Left ventricle myocardium inferior (tissue), 1 donor: Measurements from ENCODE around the gene ANAPC7. TPM values are rescaled to one million over a fixed set of nuclear protein-coding genes. Genes with fewer than 3 reads are reported as not detected.
"Not testable (repeated sequence)": the region's sequence is repeated elsewhere in the genome, so short reads cannot be mapped to it uniquely, and the experiment has no call there.

Experiments
- DNase-seq: peaks from one replicate; pipeline ENCODE4 v3.0.0-alpha.2; 2020
- H3K27ac ChIP-seq: fragments of 200-600 bp; replicated peaks from 2 replicates; pipeline ENCODE4 v1.8.0; 2021
- H3K27me3 ChIP-seq: fragments of 200-600 bp; 2 replicates; pipeline ENCODE4 v1.8.0; 2021; ENCODE audit warnings: low read depth
- H3K36me3 ChIP-seq: fragments of 200-600 bp; 2 replicates; pipeline ENCODE4 v1.8.0; 2021
- H3K4me1 ChIP-seq: fragments of 200-600 bp; 2 replicates; pipeline ENCODE4 v1.8.0; 2021
- H3K4me3 ChIP-seq: fragments of 200-600 bp; 2 replicates; pipeline ENCODE4 v1.8.0; 2021; ENCODE audit warnings: mild to moderate bottlenecking, moderate library complexity
- H3K9me3 ChIP-seq: fragments of 200-600 bp; replicated peaks from 2 replicates; pipeline ENCODE4 v1.8.0; 2021
- CTCF ChIP-seq: fragments of 200-600 bp; IDR thresholded peaks from 2 replicates; pipeline ENCODE4 v1.8.0; 2021; ENCODE audit warnings: antibody characterized with exemption, mild to moderate bottlenecking, borderline replicate concordance
- intact Hi-C: fragments of 100-400 bp; cut with micrococcal nuclease; formaldehyde crosslinking; loops from one replicate; pipeline ENCODE4 v1.11.0; 2022
- total RNA-seq: library from RNA; stranded (reverse); fragmentation: NEBNext Ultra II Directional; extraction: Animal tissue kit (Norgen Biotek cat#: 25700); gene quantifications from one replicate; pipeline ENCODE4 v1.2.1, GENCODE V29; 2021
- donor health status: DM: no; HTN: yes; CAD: no; lungs with severe emphysema.

Gene ANAPC7
- total RNA-seq, 1 donor from 2014 or later, result 32.0 TPM

- H3K4me3 ChIP-seq, result no peak overlapping the region
- H3K27ac ChIP-seq, result no peak overlapping the region
- DNase-seq, result no peak
- intact Hi-C loops, result no loop called here
- peaks cover 100% of the 10 kb centered on the region for H3K36me3 ChIP-seq
- H3K27me3 ChIP-seq, result no peaks in the 10 kb centered on the region
- H3K9me3 ChIP-seq, result no peaks in the 10 kb centered on the region
- H3K4me1 ChIP-seq, result peaks cover 37% of the 10 kb centered on the region
- no peak for TF ChIP-seq CTCF
Measured at GRCh38 chr12:110343114-110343513, 60.4 kb downstream of the ANAPC7 start.

- H3K27me3 ChIP-seq, result no peaks in the 10 kb centered on the region
- peaks cover 100% of the 10 kb centered on the region for H3K36me3 ChIP-seq
- H3K4me3 ChIP-seq, result no peak overlapping the region
- intact Hi-C loops, result no loop called here
- H3K9me3 ChIP-seq, result no peaks in the 10 kb centered on the region
- H3K4me1 ChIP-seq, result peaks cover 46% of the 10 kb centered on the region
- no peak for TF ChIP-seq CTCF
- no peak overlapping the region for H3K27ac ChIP-seq
- DNase-seq, result no peak
Measured at GRCh38 chr12:110342157-110342556, 61.4 kb downstream of the ANAPC7 start.

GRCh38 chr12:110340706-110341105 is 62.8 kb downstream of the ANAPC7 start:
- intact Hi-C loops, result no loop called here
- no peak overlapping the region for H3K4me3 ChIP-seq
- no peak for DNase-seq
- peak overlapping the region; percentile 20 for H3K27ac ChIP-seq
- peaks cover 100% of the 10 kb centered on the region for H3K36me3 ChIP-seq
- H3K4me1 ChIP-seq, result peaks cover 57% of the 10 kb centered on the region
- no peak for TF ChIP-seq CTCF
- no peaks in the 10 kb centered on the region for H3K9me3 ChIP-seq
- no peaks in the 10 kb centered on the region for H3K27me3 ChIP-seq

- Histone ChIP-seq H3K27ac (peak overlapping the region; percentile 45), H3K36me3 (peaks cover 100% of the 10 kb centered on the region), H3K4me1 (peaks cover 56% of the 10 kb centered on the region)
- intact Hi-C loops, H3K4me3 ChIP-seq, H3K9me3 ChIP-seq, DNase-seq, H3K27me3 ChIP-seq: not testable (repeated sequence)
Measured at GRCh38 chr12:110340261-110340660, 63.2 kb downstream of the ANAPC7 start.

DNA sequence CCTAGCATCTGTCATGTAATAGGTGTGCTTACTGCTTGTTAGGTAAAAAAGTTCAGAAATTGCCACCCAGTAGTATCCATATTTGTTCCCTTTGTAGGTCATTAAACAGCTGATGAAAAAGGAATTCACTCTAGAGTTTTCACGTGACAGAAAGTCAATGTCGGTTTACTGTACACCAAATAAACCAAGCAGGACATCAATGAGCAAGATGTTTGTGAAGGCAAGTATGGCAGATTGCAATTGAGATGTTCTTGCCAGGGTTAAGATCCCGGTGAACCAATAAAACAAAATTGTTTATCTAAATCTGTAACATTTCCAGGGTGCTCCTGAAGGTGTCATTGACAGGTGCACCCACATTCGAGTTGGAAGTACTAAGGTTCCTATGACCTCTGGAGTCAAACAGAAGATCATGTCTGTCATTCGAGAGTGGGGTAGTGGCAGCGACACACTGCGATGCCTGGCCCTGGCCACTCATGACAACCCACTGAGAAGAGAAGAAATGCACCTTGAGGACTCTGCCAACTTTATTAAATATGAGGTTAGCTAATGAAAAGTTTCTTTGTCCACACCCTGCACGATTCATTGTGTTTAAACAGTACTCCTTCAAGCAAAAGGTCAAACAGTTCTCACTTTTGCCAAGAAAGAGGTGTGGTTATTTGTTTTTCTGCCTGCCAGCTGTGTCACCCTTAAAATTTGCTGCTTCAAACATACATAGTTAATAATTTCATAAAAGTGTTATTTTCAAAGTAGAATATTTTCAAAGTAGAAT is 64.1 kb downstream of the ANAPC7 start:
- H3K4me1 ChIP-seq, result peaks cover 57% of the 10 kb centered on the region
- intact Hi-C loops, result no loop called here
- DNase-seq, result no peak
- no peaks in the 10 kb centered on the region for H3K9me3 ChIP-seq
- peaks cover 100% of the 10 kb centered on the region for H3K36me3 ChIP-seq
- TF ChIP-seq CTCF, result no peak
- no peaks in the 10 kb centered on the region for H3K27me3 ChIP-seq
- H3K27ac ChIP-seq, result peak overlapping the region; percentile 45
- no peak overlapping the region for H3K4me3 ChIP-seq

- Histone ChIP-seq H3K36me3 (peaks cover 100% of the 10 kb centered on the region), H3K27ac (peak overlapping the region; percentile 45)
Measured at GRCh38 chr12:110338754-110339153, 64.8 kb downstream of the ANAPC7 start.

More at GRCh38 chr12:110338754-110339153, 64.8 kb downstream of the ANAPC7 start:
- Histone ChIP-seq H3K4me1 (peaks cover 64% of the 10 kb centered on the region), H3K4me3 (no peak overlapping the region), H3K27me3 (no peaks in the 10 kb centered on the region), H3K9me3 (no peaks in the 10 kb centered on the region)
- no peak for TF ChIP-seq CTCF
- DNase-seq, result no peak
- intact Hi-C loops, result no loop called here
